COR-L47 (cell line): Measurements from ENCODE around the gene PIK3CD.

Source experiments
- DNase-seq: peaks from one replicate; lab custom pipeline; 2025; lab: John Stamatoyannopoulos, UW

The PIK3CD gene

DNA sequence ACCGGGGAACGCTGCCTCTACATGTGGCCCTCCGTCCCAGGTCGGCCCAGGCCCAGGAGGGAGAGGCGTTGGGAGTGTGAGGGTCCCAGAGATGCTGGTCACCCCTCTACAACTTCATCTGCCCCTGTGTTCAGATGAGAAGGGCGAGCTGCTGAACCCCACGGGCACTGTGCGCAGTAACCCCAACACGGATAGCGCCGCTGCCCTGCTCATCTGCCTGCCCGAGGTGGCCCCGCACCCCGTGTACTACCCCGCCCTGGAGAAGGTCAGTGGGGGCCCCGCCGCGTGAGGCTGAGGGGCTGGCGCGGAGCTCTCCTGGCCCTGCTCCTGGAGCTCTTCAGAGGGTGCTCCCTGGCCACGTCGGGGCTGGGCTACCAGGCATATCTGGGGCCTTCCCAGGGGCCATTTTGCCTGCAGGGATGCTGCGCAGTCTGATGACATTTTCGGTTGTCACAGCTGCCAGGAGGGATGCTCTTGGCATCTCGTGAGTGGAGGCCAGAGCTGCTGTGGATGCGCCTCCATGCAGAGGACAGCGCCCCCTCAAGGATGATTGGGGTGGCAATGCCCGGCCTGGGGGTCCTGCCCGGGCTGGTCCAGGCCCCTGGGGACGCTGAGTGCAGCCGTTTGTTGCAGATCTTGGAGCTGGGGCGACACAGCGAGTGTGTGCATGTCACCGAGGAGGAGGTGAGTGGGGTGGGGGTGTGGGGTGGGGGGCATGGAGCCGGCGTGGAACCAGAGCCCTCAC, 68.6 kb downstream of the PIK3CD start:
- DNase-seq, result no peak

DNA sequence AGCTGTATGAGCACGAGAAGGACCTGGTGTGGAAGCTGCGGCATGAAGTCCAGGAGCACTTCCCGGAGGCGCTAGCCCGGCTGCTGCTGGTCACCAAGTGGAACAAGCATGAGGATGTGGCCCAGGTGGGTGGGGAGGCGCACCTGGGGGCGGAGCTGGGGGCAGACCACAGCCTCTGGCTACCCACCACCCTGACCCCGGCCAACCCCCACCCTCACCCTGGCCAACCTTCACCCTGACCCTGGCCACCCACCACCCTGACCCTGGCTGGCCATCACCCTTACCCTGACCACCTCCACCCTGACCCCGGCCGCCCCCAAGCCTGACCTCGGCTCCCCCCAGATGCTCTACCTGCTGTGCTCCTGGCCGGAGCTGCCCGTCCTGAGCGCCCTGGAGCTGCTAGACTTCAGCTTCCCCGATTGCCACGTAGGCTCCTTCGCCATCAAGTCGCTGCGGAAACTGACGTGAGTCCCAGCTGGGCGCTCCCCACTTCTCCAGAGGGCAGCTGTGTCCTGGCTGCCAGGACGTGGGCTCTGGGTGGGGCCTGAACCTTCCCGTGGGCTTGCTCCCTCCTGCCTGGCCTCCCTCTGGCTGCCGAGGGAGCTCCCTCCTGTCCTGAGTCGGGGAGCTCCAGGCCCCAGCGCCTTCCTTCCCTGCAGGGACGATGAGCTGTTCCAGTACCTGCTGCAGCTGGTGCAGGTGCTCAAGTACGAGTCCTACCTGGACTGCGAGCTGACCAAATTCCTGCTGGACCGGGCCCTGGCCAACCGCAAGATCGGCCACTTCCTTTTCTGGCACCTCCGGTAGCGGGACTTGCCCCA, 69.5 kb downstream of the PIK3CD start:
- DNase-seq, result no peak

DNA sequence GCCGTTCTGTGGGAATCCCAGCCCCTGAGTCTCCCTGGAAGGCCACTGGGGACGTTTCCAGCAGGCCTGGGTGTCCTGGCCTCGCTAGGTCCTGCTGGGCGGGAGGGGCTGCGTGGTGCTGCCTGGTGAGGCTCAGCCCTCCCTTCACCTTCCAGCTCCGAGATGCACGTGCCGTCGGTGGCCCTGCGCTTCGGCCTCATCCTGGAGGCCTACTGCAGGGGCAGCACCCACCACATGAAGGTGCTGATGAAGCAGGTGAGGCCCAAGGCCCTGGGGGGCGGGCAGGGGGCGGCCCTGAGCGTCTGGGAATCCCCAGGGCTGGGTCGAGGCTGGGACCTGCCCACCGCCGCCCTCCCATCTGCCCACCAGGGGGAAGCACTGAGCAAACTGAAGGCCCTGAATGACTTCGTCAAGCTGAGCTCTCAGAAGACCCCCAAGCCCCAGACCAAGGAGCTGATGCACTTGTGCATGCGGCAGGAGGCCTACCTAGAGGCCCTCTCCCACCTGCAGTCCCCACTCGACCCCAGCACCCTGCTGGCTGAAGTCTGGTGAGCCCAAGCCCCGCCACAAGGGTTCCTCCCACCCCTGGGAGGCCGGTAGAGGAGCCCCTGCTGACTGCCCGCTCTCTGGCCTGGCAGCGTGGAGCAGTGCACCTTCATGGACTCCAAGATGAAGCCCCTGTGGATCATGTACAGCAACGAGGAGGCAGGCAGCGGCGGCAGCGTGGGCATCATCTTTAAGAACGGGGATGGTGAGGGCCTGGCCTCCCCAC, 70.3 kb downstream of the PIK3CD start:
- DNase-seq, result no peak

DNA sequence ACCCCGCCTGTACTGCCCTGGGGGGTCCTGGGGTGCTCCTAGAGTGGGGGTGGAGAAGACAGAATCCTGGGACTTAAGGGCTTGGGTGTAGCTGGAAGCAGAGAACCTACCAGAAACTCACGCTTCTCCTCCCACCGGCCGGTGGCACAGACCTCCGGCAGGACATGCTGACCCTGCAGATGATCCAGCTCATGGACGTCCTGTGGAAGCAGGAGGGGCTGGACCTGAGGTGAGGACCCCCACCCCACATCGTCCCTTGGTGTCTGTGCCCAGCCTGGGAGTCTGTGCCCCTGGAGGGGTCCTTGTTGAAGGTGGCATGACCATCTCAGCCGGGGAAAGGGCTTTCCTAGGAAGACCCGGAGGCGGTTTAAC, 70.8 kb downstream of the PIK3CD start:
- no peak for DNase-seq

DNA sequence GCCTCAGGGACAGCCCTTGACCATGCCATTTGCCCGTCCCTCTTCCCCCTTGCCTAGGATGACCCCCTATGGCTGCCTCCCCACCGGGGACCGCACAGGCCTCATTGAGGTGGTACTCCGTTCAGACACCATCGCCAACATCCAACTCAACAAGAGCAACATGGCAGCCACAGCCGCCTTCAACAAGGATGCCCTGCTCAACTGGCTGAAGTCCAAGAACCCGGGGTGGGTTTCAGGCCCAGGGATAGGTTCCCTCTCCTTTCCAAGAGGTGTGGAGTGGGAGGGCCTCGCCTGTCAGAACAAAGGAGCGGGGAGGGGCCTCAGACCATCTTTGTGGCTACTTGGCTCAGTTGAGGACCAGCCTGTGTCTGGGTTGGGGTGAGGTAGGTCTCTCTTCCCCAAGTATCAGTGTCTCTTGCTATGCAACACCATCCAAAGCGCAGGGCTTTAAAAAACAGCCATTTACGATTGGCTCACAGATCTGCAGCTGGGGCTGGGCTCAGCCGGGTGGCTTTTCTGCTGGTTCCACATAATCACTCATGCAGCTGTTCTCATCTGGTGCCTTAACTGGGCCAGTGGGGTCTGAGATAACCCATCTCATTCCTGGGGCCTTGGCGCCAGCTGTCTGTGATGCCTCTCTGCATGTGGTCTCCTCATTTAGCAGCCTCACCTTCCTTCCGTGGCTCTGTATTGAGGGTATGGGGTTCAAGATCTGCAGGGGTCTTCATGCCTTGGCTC, 71.7 kb downstream of the PIK3CD start:
- no peak for DNase-seq

DNA sequence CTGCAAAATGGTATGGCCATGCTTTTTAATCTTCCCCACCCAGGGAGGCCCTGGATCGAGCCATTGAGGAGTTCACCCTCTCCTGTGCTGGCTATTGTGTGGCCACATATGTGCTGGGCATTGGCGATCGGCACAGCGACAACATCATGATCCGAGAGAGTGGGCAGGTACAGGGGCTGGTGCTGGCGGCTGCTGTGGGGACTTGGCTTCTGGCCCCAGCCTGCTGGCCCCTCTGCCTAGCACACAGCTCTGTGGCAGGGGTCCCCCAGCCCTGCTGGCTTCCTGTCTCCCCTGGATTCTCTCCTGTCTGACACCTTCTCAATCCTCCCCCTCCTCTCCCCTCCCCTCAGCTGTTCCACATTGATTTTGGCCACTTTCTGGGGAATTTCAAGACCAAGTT, 72.4 kb downstream of the PIK3CD start:
- no peak for DNase-seq

DNA sequence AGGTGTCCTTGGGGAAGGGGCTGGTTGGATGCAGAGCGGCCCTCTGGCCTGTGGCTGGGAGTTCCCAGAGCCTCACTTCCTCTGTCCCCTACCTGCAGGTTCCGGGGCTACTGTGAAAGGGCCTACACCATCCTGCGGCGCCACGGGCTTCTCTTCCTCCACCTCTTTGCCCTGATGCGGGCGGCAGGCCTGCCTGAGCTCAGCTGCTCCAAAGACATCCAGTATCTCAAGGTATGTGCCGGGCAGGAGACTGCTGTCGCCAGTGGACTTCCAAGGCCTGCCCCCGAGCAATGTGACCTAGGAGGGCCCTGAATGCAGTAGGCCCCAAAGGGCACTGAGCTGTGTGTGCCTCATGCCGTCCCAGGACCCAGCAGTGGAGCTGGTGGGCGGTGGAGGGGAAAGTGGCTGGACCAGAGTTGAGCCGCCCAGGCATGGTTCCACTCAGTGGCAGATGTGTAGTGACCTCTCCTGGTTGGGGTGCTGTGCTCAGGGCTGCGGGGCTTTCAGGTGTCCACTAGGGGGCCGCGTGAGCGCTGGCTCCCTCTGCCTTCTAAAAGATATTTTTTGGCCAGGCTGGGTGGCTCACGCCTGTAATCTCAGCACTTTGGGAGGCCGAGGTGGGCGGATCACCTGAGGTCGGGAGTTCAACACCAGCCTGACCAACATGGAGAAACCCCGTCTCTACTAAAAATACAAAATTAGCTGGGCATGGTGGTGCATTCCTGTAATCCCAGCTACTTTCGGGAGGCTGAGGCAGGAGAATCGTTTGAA, 73.4 kb downstream of the PIK3CD start:
- DNase-seq, result peak; percentile 32

DNA sequence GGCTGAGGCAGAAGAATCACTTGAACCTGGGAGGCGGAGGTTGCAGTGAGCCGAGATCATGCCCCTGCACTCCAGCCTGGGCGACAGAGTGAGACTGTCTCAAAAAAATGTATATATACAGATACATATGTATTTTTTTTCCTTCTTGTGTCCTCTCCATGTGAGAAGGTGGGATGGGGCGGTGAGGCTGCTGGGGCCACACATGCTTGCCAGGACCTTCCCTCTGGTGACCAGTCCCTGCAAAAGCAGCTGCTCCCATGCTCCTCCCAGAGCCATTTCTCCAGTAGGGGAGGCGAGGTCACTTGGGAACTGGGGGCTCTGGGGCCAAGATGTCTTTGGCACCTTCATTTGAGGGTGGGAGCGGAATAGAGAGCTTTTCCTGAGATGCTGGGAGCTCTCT, 74.9 kb downstream of the PIK3CD start:
- no peak for DNase-seq

DNA sequence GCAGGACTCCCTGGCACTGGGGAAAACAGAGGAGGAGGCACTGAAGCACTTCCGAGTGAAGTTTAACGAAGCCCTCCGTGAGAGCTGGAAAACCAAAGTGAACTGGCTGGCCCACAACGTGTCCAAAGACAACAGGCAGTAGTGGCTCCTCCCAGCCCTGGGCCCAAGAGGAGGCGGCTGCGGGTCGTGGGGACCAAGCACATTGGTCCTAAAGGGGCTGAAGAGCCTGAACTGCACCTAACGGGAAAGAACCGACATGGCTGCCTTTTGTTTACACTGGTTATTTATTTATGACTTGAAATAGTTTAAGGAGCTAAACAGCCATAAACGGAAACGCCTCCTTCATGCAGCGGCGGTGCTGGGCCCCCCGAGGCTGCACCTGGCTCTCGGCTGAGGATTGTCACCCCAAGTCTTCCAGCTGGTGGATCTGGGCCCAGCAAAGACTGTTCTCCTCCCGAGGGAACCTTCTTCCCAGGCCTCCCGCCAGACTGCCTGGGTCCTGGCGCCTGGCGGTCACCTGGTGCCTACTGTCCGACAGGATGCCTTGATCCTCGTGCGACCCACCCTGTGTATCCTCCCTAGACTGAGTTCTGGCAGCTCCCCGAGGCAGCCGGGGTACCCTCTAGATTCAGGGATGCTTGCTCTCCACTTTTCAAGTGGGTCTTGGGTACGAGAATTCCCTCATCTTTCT, 75.5 kb downstream of the PIK3CD start:
- no peak for DNase-seq

DNA sequence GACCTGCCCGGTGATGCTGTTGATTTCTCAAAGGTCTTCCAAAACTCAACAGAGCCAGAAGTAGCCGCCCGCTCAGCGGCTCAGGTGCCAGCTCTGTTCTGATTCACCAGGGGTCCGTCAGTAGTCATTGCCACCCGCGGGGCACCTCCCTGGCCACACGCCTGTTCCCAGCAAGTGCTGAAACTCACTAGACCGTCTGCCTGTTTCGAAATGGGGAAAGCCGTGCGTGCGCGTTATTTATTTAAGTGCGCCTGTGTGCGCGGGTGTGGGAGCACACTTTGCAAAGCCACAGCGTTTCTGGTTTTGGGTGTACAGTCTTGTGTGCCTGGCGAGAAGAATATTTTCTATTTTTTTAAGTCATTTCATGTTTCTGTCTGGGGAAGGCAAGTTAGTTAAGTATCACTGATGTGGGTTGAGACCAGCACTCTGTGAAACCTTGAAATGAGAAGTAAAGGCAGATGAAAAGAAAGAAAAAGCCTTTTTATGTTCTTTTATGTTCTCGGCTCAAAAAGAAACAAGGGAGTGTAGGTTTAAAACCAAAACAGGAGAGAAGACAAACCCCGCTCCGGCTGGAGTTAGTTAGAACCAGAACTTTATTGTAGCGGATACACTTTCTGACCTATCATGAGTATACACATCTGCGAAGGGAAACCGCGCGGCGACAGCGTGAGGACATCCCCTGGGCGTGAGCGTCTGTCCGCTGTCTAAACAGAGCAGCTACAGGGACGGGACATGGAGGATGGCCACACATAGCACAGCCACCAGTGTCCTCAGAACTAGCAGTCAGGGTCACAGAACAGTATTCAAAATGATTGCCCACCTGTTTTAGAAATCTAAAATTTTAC, 77.1 kb downstream of the PIK3CD start:
- DNase-seq, result no peak

DNA sequence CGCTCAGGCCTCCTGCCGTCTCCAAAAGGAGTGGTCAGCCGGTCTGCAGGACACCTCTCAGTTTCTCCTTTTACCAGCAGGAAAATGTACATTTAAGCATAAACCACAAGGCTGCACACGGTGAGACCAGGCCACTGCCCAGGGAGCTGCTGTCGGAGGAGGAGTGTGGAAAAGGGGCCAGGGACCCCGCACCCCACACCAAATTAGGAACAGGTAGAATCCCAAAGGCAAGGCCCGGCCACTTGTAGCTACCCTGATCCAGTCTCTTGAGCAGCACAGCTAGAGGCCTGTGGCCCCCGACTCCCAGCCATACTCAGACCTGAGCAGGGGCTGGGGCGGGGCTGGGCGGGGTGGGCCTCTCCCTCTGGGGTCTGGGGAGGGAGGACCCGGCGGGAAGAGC, 78.0 kb downstream of the PIK3CD start:
- DNase-seq, result no peak

DNA sequence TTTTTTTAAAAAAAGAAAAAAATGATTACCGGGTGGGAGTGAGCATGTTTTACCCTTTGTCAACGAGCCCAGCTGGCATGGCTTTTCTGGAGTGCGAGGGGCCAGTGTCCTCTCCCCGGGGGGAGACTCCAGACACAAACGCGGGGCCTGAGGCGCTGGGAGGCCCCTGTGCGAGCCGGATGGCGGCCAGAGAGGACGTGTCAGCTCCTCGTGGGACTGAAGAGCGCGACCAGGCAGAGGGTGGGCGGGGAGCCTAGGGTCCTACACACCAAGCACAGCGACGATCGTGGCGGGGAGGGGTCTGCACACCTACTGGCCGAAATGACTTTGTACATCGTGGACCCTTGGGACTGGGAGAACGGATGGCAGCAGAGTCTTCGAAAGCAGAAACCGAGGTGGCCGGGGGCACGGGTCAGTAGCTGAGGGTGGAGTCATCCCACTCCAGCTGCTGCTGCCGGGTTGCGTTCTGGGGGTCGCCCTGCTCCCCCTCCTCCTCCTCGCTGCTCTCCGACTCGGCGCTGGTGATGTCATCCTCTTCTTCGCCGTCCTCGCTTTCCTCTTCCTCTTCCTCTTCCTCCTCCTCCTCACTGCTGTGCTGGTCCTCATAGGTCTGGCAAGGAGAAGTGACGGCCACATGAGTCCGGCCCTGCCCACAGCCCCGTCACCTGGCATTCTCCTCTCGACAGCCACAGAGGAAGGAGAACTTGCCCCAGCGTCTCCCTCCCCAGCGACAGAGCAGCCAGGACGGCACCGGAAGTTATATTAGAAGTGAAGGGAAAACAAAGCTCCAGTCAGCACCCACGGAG, 78.8 kb downstream of the PIK3CD start:
- no peak for DNase-seq

DNA sequence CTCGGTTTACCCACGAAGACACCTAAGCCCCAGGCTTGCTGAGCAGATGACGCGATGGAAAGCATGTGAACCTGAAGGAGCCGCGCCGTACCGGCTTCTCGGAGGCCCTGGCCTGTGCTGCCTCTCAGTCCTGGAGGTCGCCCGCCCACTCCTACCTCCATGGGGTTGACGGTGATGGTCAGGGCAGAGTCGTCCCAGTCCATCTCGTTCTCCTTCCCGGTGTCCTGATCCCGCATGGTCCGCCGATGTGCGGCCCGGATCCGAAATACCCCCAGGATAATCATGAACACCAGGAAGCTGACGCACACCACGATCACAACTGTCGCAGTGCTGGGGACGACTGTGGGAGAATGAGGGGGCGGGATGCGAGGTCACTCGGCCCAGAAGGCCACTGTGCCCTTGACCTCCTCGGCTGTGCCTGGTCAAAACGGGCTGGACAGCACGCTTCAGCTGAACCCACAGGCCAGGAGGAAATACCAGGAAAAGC, 79.6 kb downstream of the PIK3CD start:
- no peak for DNase-seq

DNA sequence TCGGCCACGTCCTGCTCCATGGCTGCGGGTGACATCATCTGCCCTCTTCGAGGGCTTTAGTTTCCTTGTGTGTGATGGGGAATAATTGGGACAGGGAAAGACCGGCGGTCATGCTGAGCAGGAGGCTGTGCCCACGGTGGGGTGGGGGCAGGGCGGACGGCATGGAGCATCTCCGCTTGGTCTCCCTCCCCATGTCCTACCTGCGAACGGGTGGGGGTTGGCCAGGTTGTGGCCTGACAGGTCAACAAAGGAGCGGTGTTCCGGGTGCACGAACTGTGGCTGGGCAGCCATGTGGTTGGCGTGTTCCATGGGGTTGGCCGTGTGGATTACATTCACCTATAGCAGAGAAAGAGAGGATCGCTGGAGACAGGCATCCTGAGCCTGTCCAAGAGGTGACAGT, 80.0 kb downstream of the PIK3CD start:
- no peak for DNase-seq

DNA sequence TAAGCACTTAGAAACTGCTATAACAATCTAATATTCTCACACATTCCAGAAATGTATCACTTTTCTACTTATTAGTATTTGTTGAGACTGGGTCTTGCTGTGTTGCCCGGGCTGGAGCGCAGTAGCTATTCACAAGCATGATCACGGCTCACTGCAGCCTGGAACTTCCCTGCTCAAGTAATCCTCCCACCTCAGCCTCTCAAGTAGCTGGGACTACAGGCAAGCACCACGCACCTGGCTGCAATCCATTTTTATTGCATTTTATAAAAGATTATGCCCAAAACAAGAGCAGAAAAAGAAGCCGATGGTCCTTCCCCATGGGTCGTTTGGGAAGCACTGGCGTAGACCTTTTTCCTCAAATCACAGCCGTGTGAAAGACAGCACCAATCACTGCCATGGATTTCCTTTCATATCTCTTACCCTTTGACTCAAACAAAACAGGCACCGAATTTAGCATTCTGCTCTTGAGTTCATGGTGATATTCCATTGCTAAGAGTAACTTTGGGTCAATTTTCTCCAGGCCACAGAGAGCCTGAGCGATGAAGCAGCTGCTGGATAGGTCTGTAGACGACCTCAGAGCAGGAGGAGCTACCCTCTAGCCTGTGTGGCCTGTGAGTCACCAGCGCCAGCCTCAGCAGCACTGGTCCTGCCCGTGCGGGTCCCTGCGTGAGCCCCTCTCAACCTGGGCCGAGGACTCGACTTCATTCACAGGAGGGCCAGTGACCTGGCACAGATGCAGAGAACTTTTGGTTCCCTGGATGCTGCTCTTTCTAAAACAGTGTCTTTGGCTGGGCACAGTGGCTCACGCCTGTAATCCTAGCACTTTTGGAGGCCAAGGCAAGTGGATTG, 80.8 kb downstream of the PIK3CD start:
- no peak for DNase-seq

DNA sequence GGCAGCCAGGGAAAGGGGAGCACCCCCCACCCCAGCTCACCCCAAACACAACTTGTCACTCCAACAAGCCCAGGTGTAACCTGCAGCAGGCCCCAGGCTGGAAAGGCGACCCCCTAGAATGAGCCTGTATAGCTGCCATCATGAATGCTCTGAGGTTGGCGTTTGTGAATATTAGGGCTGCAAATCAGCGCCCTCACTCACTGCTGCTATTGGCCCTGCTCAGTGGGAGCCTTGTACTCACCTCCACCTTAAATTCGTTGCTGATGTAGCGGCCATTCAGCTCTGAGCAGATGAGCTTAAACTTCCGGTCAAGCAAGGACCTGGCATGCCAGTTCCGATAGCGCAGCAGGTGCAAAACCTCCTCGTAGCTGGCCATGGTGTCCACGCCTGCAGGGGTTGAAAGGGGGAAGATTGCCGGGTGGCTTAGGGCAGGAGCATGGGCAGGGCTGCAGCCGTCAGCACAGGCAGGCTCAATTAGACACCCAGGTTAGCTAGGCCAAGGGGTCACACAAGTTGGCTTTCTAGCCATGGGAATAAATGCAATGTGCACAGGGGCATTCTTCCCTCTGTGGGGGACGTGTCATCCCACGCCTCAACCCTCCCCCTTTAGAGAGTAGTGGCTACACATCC, 81.7 kb downstream of the PIK3CD start:
- no peak for DNase-seq

DNA sequence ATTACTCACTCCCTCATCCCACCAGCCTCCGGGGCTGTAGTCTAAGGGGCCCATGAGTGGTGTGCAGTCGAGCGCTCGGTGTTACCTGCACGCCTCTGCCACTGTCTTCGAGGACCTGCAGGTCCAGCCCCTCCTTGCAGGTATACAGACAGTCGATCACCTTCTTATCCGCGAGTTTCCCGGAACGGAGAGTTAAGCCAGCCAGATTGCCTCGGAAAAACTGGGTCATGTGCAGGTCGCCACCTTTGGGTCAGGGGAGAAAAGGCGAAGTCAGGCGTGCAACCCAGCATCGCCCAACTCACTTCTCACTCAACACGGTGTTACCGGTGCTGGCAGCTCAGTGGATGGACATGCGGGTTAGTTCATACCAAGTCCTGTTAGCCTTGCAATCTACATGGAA, 84.3 kb downstream of the PIK3CD start:
- no peak for DNase-seq
